ENCODE results near the gene ETV1.
A peak's percentile ranks its signal among the peaks of the same experiment; 100 is the strongest.

Gene ETV1

GRCh38 chr7:13878154-13878553 lies 111.3 kb downstream of the ETV1 start:
- DNase-seq, result no peak

DNA sequence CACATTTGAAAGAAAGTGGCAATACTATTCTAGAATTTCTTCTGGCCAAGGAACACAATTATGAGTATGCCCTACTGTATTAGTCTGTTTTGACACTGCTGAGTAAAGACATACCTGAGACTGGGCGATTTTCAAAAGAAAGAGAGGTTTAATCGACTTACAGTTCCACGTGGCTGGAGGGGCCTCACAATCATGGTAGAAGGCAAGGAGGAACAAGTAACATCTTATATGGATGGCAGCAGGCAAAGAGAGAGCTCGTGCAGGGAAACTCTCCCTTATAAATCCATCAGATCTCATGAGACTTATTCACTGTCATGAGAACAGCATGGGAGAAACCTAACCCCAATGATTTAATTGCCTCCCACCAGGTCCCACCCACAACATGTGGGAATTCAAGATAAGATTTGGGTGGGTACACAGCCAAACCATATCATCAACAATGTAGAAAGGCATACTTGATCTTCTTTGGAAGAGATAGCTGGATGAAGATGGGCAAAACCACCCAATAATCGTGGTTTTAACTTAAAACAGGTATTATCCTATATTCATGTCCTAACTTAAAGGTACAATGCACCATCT lies 113.9 kb downstream of the ETV1 start:
- no peak for DNase-seq

DNA sequence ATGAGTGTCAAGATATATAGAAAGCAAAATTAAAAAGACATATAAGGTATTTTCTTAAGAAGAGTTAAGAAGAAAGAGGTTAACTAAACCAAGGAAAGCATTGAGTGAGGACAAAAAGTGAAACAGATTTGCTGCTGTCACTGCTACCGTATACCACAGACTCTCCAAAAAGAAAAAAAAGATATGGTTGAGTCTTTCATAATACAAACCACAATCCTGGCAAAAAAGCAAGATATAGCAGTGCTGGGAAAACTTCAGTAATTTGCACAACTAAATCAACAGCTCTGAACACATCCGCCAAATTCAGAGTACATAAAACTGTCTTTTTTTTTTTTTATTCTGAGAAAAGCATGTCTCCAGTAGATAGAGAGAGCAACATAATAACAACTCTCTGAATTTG lies 114.7 kb downstream of the ETV1 start:
- DNase-seq, result no peak

GRCh38 chr7:13872709-13873108 lies 116.8 kb downstream of the ETV1 start:
- no peak for DNase-seq

GRCh38 chr7:13871008-13871407 lies 118.5 kb downstream of the ETV1 start:
- DNase-seq, result no peak

DNA sequence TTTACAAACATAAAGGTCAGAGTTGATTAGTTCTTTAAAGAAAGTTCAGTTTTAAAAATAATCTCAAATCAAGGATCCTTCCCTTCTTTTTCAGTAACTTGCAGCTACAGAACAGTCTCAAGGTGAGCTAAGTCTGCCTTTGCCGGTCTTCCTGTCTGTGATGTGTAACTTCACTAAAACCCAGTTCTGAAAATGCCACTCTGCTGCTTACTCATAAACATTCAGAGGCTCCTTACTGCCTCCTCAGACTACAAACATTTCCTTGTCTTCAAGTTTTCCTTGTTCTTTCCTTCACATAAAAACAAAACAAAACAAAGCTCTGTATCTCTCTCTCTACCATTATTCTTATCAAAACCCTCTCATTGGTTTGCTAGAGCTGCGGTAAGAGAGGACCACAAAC lies 128.7 kb downstream of the ETV1 start:
- DNase-seq, result no peak

DNA sequence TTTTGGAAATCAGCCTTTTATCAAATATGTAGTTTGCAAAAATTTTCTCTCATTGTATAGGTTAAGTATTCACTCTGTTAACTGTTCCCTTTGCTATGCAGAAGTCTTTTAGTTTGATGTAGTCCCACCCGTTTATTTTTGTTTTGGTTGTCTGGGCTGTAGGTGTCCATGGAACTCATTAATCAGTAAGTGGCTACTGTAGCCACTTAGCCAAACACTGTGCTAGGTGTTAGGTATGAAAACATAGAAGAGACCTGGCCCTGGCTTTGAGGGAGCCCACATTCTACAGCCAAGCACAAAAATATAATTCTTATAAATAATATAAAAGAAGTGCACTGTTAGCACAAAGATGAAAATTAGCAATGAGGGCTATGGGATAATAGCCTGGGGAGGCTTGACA lies 133.5 kb downstream of the ETV1 start:
- DNase-seq, result no peak

DNA sequence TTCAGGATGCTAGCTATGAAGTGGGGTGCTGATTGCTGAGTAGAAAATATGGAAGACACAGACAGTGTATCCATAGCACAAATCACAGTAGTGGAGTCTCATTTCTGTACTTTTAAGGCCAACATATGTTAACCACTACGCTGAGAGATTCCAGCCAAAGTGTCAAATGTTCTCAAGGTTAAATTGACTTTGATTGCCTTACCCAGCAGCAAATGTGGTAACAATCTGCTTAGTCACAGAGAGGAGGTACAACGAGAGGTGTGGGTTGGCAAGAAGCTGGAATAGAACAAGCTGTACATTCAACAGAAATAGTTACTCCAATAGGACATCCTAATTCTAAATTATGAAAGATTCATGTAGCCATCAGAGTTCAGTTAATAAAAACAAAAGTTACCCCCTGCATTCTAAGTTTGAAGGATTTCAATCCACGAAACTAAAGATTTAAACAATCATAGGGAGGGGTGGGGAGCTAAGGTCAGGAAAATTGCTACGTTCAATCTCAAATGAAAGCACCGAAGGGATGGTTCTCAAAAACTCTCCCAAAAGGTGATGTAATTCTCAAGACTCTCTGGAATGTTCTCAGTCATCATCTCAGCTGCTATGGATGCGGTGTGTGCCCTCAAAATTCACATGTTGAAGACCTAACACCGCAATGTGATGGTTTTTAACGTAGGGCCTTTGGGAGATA lies 137.0 kb downstream of the ETV1 start:
- no peak for DNase-seq

DNA sequence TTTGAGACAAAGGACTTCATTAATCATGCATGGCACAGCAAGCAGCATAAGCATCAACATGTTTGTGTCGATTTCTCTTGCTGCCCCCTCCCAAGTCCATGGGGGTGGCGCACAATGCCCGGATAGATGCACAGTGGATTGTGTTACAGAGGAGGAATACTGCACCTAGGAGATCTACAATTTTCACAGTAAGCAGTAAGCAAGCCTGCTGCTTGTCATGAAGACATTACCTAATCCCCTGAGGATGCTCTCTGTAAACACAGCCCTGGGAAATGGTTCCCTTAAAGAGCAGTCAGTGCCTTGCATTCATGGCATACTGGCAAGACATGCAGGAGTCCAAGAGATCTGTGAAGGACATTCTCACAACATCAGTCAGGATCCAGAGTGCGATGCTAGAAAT lies 137.7 kb downstream of the ETV1 start:
- DNase-seq, result no peak

- peak; percentile 15 for DNase-seq
Observed at GRCh38 chr7:13850185-13850752, 139.2 kb downstream of the ETV1 start.

DNA sequence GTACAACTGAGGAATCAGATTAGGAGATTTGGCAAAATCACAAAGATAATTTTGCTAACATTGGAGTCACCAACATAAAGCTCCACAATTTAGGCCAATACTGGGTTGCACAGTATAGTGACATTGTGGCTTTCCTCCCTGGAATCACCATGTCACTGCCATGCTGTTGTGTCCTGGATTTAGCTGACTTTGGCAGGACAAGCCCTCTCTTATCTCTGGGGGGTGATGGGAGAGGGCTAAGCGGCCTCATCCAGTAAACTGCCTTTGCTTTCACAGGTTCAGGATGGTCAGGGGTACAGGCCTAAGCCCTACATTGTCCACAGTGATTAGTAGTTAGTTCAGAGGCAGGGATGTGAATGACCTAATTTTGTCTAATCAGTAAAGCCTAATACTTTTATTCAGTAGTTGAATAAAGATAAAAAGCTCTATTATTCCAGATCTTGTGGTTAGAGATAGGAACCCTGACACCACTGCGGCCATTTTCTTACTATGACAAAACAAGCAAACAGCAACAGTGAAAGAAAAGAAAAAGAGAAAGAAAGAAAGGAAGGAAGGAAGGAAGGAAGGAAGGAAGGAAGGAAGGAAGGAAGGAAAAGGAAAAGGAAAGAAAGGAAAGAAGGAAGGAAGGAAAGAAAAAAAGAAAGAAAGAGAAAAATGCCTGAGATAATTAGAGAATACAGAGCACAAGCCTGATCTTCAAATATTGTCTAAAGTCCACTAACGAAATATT lies 140.1 kb downstream of the ETV1 start:
- DNase-seq, result no peak

- no peak for DNase-seq
Observed at GRCh38 chr7:13848681-13849131, 140.8 kb downstream of the ETV1 start.

- no peak for DNase-seq
Observed at GRCh38 chr7:13846386-13846785, 143.1 kb downstream of the ETV1 start.

DNA sequence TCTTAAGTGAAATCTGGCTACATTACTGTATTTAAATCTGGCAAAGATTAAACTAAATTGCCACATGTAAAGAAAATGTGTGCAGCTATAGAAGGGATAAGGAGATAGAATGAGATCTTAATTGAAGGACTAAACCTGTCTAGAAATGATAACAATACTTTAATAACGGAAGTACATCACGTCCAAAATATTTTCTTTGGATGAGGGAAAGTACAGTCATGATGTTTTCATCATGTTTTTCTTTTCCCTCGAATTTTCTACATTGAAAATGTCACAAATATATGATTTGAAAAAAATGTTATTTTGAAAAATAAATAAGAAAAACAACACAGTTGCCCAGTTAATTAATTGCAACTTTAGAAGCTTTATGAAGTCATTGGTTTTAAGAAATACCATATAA lies 143.9 kb downstream of the ETV1 start:
- DNase-seq, result no peak

- DNase-seq, result no peak
Observed at GRCh38 chr7:13844954-13845353, 144.5 kb downstream of the ETV1 start.

DNA sequence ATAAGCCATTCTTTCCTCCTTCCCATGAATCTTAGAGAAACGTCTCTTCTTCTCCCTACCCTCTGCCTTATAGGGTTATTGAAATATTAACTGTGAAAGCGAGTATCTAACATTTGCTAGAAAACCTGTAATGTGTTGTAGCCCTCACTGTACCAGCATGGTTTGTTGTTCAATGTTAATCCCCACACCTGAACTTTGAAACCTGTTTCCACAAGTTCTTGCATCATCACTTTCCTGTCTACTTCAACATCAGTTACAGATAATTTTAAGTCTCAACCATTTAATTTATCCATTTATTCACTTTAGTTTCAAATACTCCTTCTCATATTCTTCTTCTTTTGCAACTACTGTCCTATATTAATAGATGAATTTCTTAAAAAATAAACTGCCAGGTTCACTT lies 148.2 kb downstream of the ETV1 start:
- no peak for DNase-seq

Measured in stimulated activated CD4-positive, alpha-beta T cell treated with anti-CD3 and anti-CD28 coated beads, Interleukin-1b, Interleukin-23, amount 100 ng/mL, for 48 hours (primary cell).